ENCODE results near the gene PDGFC. TPM values are rescaled to one million over a fixed set of nuclear protein-coding genes. Genes with fewer than 3 reads are reported as not detected.

Gene PDGFC
- total RNA-seq, 1 experiment from 2014 or later = 9.8 TPM

- ChIA-PET RAD21 (ENCODE audit: low non-redundant PET in 1 of 2, low total read pairs in 2 of 2, uncharacterized antibody in 2 of 2, unreplicated experiment in 2 of 2) (no interaction called here), CTCF (no interaction called here), POLR2A (no interaction called here)
- no peaks in the 10 kb centered on the region for H3K9me3 ChIP-seq (ENCODE audit: control insufficient read depth in 1 of 2, insufficient read depth in 1 of 2, low read depth in 1 of 2, low read length in 2 of 2)
- H3K27ac ChIP-seq (ENCODE audit: low read depth, low read length) = no peak overlapping the region
- no peaks in the 10 kb centered on the region for H4K20me1 ChIP-seq (ENCODE audit: insufficient read depth)
- no peak for ATAC-seq
- no peak overlapping the region for H3K9ac ChIP-seq (ENCODE audit: low read length)
- no peak overlapping the region for H2AFZ ChIP-seq (ENCODE audit: low read depth, low read length, poor library complexity, severe bottlenecking)
- no peak for DNase-seq (ENCODE audit: low read depth, low spot score)
- no peaks in the 10 kb centered on the region for H3K36me3 ChIP-seq (ENCODE audit: control insufficient read depth in 1 of 2, insufficient read depth in 2 of 2, low read length in 2 of 2)
- no peak overlapping the region for H3K4me3 ChIP-seq (replicated peaks in 1 of 2; ENCODE audit: low read depth in 1 of 2, low read length in 2 of 2)
- H3K4me2 ChIP-seq (ENCODE audit: low read length) = no peak overlapping the region
- H3K27me3 ChIP-seq (ENCODE audit: insufficient read depth, low read length) = no peaks in the 10 kb centered on the region
- no TSS peak for BruUV-seq (replicated peaks)
- intact Hi-C loops (cut with micrococcal nuclease) = no loop called here
- no peaks in the 10 kb centered on the region for H3K9me2 ChIP-seq (ENCODE audit: insufficient read depth)
- TF ChIP-seq ELF1 (IDR thresholded peaks at IDR 0.05; ENCODE audit: borderline replicate concordance, low read depth) (no peak), SRF (IDR thresholded peaks at IDR 0.05; ENCODE audit: low read depth) (no peak), EGR1 (IDR thresholded peaks at IDR 0.05; ENCODE audit: low read depth) (no peak), YY1 (IDR thresholded peaks at IDR 0.05; ENCODE audit: extremely low read depth, insufficient replicate concordance, low read depth, low read length) (no peak), TCF7L2 (IDR thresholded peaks at IDR 0.05; ENCODE audit: borderline replicate concordance, extremely low read depth, insufficient read depth, insufficient read length) (no peak), EZH2phosphoT487 (IDR thresholded peaks at IDR 0.05; ENCODE audit: borderline replicate concordance) (no peak), SP1 (IDR thresholded peaks at IDR 0.05; ENCODE audit: low read depth) (no peak), CEBPB (IDR thresholded peaks at IDR 0.05; ENCODE audit: low read depth) (no peak), POLR2A (IDR thresholded peaks at IDR 0.05; ENCODE audit: borderline replicate concordance, extremely low read depth, insufficient read depth, insufficient read length) (no peak), ZBTB33 (IDR thresholded peaks at IDR 0.05; ENCODE audit: extremely low read depth, insufficient replicate concordance, low read length) (no peak), FOSL1 (IDR thresholded peaks at IDR 0.05; ENCODE audit: low read depth) (no peak), RAD21 (IDR thresholded peaks at IDR 0.05; ENCODE audit: low read depth) (no peak), CBX3 (IDR thresholded peaks at IDR 0.05; ENCODE audit: low read depth) (no peak)
- H3K79me2 ChIP-seq (ENCODE audit: insufficient read depth, low read length) = no peaks in the 10 kb centered on the region
- no peaks in the 10 kb centered on the region for H3K4me1 ChIP-seq (ENCODE audit: control insufficient read depth in 1 of 2, insufficient read depth in 2 of 2, low read length in 2 of 2)
These were observed 173.2 kb downstream of the PDGFC start for GRCh38 chr4:156798438-156798837.
